Neuronal stem cell (in vitro differentiated cells): ENCODE data around the gene HOXD3.

ENCODE experiments used
- DNase-seq: peaks from one replicate; pipeline ENCODE4 v3.0.0-alpha.2; 2013; ENCODE audit warnings: low spot score
- H2AFZ ChIP-seq: one replicate; pipeline ENCODE4 v1.6.1; 2013; ENCODE audit warnings: mild to moderate bottlenecking, low read length, inconsistent platforms
- H2AK5ac ChIP-seq: 2 replicates; pipeline ENCODE4 v1.6.1; 2013; ENCODE audit warnings: low read depth, mild to moderate bottlenecking, inconsistent platforms, low read length, moderate library complexity, mixed read lengths
- H2BK120ac ChIP-seq: 2 replicates; pipeline ENCODE4 v1.6.1; 2013; ENCODE audit warnings: low read depth, mild to moderate bottlenecking, inconsistent platforms, low read length, moderate library complexity, mixed read lengths
- H2BK12ac ChIP-seq: one replicate; pipeline ENCODE4 v1.6.1; 2013; ENCODE audit warnings: low read length, inconsistent platforms
- H2BK15ac ChIP-seq: 2 replicates; pipeline ENCODE4 v1.6.1; 2013; ENCODE audit warnings: mild to moderate bottlenecking, low read length, inconsistent platforms, mixed read lengths
- H2BK5ac ChIP-seq: one replicate; pipeline ENCODE4 v1.6.1; 2013; ENCODE audit warnings: inconsistent platforms, mild to moderate bottlenecking, low read length, moderate library complexity
- H3K14ac ChIP-seq: one replicate; pipeline ENCODE4 v1.6.1; 2013; ENCODE audit warnings: low read length, inconsistent platforms
- H3K18ac ChIP-seq: 2 replicates; pipeline ENCODE4 v1.6.1; 2013; ENCODE audit warnings: low read length, inconsistent platforms
- H3K23ac ChIP-seq: 2 replicates; pipeline ENCODE4 v1.6.1; 2013; ENCODE audit warnings: low read depth, mild to moderate bottlenecking, mixed read lengths, low read length, inconsistent platforms; ENCODE audit not compliant: poor library complexity
- H3K27ac ChIP-seq: replicated peaks from 3 replicates; pipeline ENCODE4 v1.5.1; 2013; ENCODE audit warnings: low read length, inconsistent platforms
- H3K27me3 ChIP-seq, 3 experiments: 2 replicates each; pipeline ENCODE4 v1.6.1; 2013; ENCODE audit warnings: low read length in 3 of 3, mild to moderate bottlenecking in 2 of 3, inconsistent platforms in 1 of 3, low read depth in 1 of 3, mixed read lengths in 1 of 3, moderate library complexity in 1 of 3; ENCODE audit not compliant: control insufficient read depth in 3 of 3, insufficient read depth in 3 of 3
- H3K36me3 ChIP-seq, 2 donors: replicated peaks in 1 of 2; 2 replicates each; pipeline ENCODE4 v1.6.1; 2013; ENCODE audit warnings: low read length in 2 of 2; ENCODE audit not compliant: control insufficient read depth in 2 of 2, insufficient read depth in 2 of 2
- H3K4ac ChIP-seq: 2 replicates; pipeline ENCODE4 v1.6.1; 2013; ENCODE audit warnings: inconsistent platforms, mild to moderate bottlenecking, low read length, moderate library complexity
- H3K4me1 ChIP-seq, 2 donors: 1 replicate in 1 of 2; 2 replicates in 1 of 2; pipeline ENCODE4 v1.6.1; 2013; ENCODE audit warnings: low read length in 2 of 2, low read depth in 1 of 2; ENCODE audit not compliant: control insufficient read depth in 2 of 2, insufficient read depth in 1 of 2
- H3K4me2 ChIP-seq: one replicate; pipeline ENCODE4 v1.6.1; 2013; ENCODE audit warnings: mild to moderate bottlenecking, low read length, inconsistent platforms; ENCODE audit not compliant: insufficient read depth, poor library complexity, severe bottlenecking
- H3K4me3 ChIP-seq, 2 donors: 2 replicates each; pipeline ENCODE4 v1.5.1; 2013; ENCODE audit warnings: low read length in 2 of 2, mild to moderate bottlenecking in 2 of 2, inconsistent platforms in 1 of 2, moderate library complexity in 1 of 2
- H3K79me1 ChIP-seq: one replicate; pipeline ENCODE4 v1.6.1; 2013; ENCODE audit warnings: low read depth, mild to moderate bottlenecking, inconsistent platforms, low read length, moderate library complexity
- H3K9ac ChIP-seq: one replicate; pipeline ENCODE4 v1.6.1; 2013; ENCODE audit warnings: mild to moderate bottlenecking, low read depth, low read length, inconsistent platforms; ENCODE audit not compliant: poor library complexity
- H3K9me3 ChIP-seq, 2 donors: replicated peaks in 1 of 2; 2 replicates each; pipeline versions ENCODE3 to v1.6.1; 2013; ENCODE audit warnings: low read length in 2 of 2, mild to moderate bottlenecking in 2 of 2, inconsistent platforms in 1 of 2, low read depth in 1 of 2, mixed read lengths in 1 of 2, moderate library complexity in 1 of 2; ENCODE audit not compliant: control insufficient read depth in 2 of 2, insufficient read depth in 1 of 2
- H4K8ac ChIP-seq: one replicate; pipeline ENCODE4 v1.6.1; 2013; ENCODE audit warnings: low read depth, mild to moderate bottlenecking, inconsistent platforms, low read length, moderate library complexity
- H4K91ac ChIP-seq: one replicate; pipeline ENCODE4 v1.6.1; 2013; ENCODE audit warnings: low read length, low read depth, mild to moderate bottlenecking, inconsistent platforms; ENCODE audit not compliant: poor library complexity
- WGBS, 2 donors: extraction: QIAGEN DNeasy Blood & Tissue Kit; methylation state at CpG; one replicate each; pipeline ENCODE4 v1.1.7; 2013; ENCODE audit warnings: missing lambda C conversion rate in 2 of 2, mixed read lengths in 1 of 2; ENCODE audit not compliant: insufficient read length in 2 of 2, insufficient replicate concordance in 1 of 2; ENCODE audit errors: extremely low coverage in 2 of 2; 5-methylcytosine and 5-hydroxymethylcytosine counted together

HOXD3 gene

DNA sequence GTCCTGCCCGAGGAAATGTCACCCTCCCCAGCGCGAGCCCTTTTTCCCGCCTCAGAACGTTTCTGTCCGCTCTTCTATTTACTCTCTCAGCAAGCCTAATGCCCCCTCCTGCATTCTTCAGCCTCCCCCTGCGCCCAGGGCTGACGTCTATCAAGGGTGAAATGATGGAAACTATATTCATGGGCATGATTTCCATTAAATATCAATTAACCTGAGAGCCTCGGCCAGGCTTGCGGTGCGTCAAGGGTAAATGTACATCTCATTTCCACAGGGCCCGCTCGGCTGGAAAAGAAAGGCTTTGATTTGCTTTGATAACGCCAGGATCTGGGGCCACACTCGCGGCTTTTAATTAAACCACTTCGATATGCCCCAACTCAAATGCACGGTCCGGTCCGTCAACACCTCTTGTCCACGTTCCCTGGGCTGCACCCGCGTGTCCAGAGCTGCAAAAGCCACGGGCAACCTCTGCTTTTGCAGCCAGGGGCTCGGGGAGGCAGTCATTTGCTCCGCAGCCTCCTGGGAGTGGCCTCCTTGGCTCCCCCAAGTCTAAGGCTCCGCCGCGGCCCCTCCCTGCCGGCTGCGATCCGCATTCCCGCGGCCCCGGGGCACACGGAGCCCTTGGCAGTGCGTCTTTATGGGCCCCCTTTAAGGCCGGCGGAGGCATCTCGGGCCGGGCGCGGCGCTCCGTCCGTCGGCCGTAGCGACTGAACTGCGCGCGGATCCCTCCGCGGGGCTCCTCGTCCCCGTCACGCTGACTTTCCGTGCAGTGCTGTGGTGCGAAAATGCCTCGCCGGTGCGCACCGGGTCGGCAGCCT lies 27.9 kb upstream of the HOXD3 start, which contains the start of gene HOXD8:
Gene HOXD8, plus strand, starts transcription at position 724 of the 815 bp plus-strand sequence. CDS start 662 bp downstream, outside the sequence.
- H2BK120ac ChIP-seq, result no peak within 1 kb of the TSS
- H4K91ac ChIP-seq, result no peak within 1 kb of the TSS
- no CpG with 5 or more reads among the region's 64 CpGs for WGBS, 2 donors
- H3K14ac ChIP-seq, result no peak within 1 kb of the TSS
- no peaks in the 10 kb centered on the region for H3K9me3 ChIP-seq
- no peak within 1 kb of the TSS for H2BK15ac ChIP-seq
- H2AK5ac ChIP-seq, result no peak within 1 kb of the TSS
- H3K4ac ChIP-seq, result no peak within 1 kb of the TSS
- DNase-seq, result no peak
- no peaks in the 10 kb centered on the region for H3K36me3 ChIP-seq
- H2BK5ac ChIP-seq, result no peak within 1 kb of the TSS
- peak within 1 kb of the TSS; percentile 67 for H3K4me2 ChIP-seq
- H3K4me1 ChIP-seq, result peaks cover 0 to 5% of the 10 kb centered on the region in 2 donors
- H3K23ac ChIP-seq, result peak within 1 kb of the TSS; percentile 30
- H2BK12ac ChIP-seq, result no peak within 1 kb of the TSS
- H3K27me3 ChIP-seq, result peaks cover 36 to 98% (median 90%) of the 10 kb centered on the region in 3 experiments
- H3K27ac ChIP-seq, result no peak within 1 kb of the TSS
- peak within 1 kb of the TSS; percentile 27 to 68 for H3K4me3 ChIP-seq
- no peak within 1 kb of the TSS for H3K9ac ChIP-seq
- H3K18ac ChIP-seq, result no peak within 1 kb of the TSS
- peak within 1 kb of the TSS; percentile 87 for H2AFZ ChIP-seq
- no peaks in the 10 kb centered on the region for H3K79me1 ChIP-seq
- H4K8ac ChIP-seq, result no peak within 1 kb of the TSS

DNA sequence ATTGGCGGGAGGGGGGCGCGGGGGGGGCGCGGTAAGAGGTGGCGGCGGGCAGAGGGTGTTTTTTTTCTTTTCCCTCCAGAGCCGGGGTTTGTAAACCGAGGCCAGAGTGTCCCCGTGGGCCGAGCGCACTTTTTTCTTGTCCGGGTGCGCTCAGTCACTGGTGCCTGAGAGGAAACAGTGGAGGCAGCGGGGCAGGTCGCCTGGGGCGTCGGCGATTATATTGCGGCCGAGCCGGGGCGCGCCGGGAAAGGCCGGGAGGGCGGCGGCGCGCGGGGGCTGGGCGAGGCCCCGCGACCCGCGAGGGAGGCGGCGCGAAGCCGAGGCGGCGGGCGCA lies 27.3 kb upstream of the HOXD3 start:
- Histone ChIP-seq H2BK120ac (no peak overlapping the region), H3K27ac (no peak overlapping the region), H3K14ac (no peak overlapping the region), H2AFZ (peak overlapping the region; percentile 87), H3K27me3 (peaks cover 34 to 98% (median 90%) of the 10 kb centered on the region in 3 experiments), H3K4ac (no peak overlapping the region), H3K79me1 (no peaks in the 10 kb centered on the region), H4K8ac (no peak overlapping the region), H3K18ac (no peak overlapping the region), H2AK5ac (no peak overlapping the region), H3K36me3 (no peaks in the 10 kb centered on the region), H3K4me3 (peak overlapping the region; percentile 27 to 68), H3K23ac (peak overlapping the region; percentile 30), H2BK12ac (no peak overlapping the region), H2BK5ac (no peak overlapping the region), H4K91ac (no peak overlapping the region), H3K4me2 (peak overlapping the region; percentile 67), H3K4me1 (peaks cover 0 to 5% of the 10 kb centered on the region in 2 donors), H3K9ac (no peak overlapping the region), H3K9me3 (no peaks in the 10 kb centered on the region), H2BK15ac (no peak overlapping the region)
- DNase-seq, result no peak
- WGBS, 2 donors, result no CpG with 5 or more reads among the region's 43 CpGs

DNA sequence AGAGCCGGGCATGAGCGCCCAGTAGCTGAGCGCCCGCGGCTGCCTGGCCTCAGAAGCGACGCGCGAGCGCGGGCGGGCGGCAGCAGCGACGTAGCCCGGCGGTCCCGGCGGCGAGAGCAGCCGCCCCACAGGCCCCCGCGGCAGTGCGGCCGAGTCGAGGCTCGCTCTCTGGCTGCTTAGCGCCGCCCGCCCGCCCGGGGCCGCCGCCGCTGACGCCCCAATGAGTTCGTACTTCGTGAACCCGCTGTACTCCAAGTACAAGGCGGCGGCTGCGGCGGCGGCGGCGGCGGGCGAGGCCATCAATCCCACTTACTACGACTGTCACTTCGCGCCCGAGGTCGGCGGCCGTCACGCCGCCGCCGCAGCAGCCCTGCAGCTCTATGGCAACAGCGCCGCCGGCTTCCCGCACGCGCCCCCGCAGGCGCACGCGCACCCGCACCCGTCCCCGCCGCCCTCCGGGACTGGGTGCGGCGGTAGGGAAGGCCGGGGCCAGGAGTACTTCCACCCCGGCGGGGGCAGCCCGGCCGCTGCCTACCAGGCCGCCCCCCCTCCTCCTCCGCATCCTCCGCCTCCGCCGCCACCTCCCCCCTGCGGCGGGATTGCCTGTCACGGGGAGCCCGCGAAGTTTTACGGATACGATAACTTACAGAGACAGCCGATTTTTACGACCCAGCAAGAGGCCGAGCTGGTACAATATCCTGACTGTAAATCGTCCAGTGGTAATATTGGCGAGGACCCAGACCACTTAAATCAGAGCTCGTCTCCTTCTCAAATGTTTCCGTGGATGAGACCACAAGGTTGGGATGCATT lies 26.8 kb upstream of the HOXD3 start:
- no peak overlapping the region for H2BK12ac ChIP-seq
- WGBS, 2 donors, result no CpG with 5 or more reads among the region's 100 CpGs
- peak overlapping the region; percentile 30 for H3K23ac ChIP-seq
- no peaks in the 10 kb centered on the region for H3K9me3 ChIP-seq
- no peak overlapping the region for H4K91ac ChIP-seq
- no peak overlapping the region for H3K9ac ChIP-seq
- H3K4me2 ChIP-seq, result peak overlapping the region; percentile 67
- no peaks in the 10 kb centered on the region for H3K79me1 ChIP-seq
- peaks cover 0 to 5% of the 10 kb centered on the region in 2 donors for H3K4me1 ChIP-seq
- no peaks in the 10 kb centered on the region for H3K36me3 ChIP-seq
- no peak overlapping the region for H2BK5ac ChIP-seq
- H2AK5ac ChIP-seq, result no peak overlapping the region
- H3K18ac ChIP-seq, result no peak overlapping the region
- H2BK120ac ChIP-seq, result no peak overlapping the region
- no peak overlapping the region for H3K27ac ChIP-seq
- H3K4ac ChIP-seq, result no peak overlapping the region
- DNase-seq, result no peak
- H3K4me3 ChIP-seq, result peak overlapping the region; percentile 27 to 68
- H3K27me3 ChIP-seq, result peaks cover 33 to 98% (median 90%) of the 10 kb centered on the region in 3 experiments
- peak overlapping the region; percentile 87 for H2AFZ ChIP-seq
- no peak overlapping the region for H2BK15ac ChIP-seq
- no peak overlapping the region for H4K8ac ChIP-seq
- no peak overlapping the region for H3K14ac ChIP-seq
